Measurements from ENCODE around the gene PERP.
"Not testable (repeated sequence)": the region's sequence is repeated elsewhere in the genome, so short reads cannot be mapped to it uniquely, and the experiment has no call there.

PERP gene

GRCh38 chr6:138107078-138107751 lies at the start of gene PERP:
Gene PERP, minus strand, starts transcription at chr6:138107419. Its CDS starts 79 bp downstream, at chr6:138107340.
- peak; percentile 43 to 47 for DNase-seq (ENCODE audit: extremely low read depth in 1 of 2, low read depth in 1 of 2)

- no peak for DNase-seq (ENCODE audit: extremely low read depth in 1 of 2, low read depth in 1 of 2)
These were observed 48.2 kb upstream of the PERP start for GRCh38 chr6:138155443-138155842.

GRCh38 chr6:138146544-138146943 lies 39.3 kb upstream of the PERP start:
- no peak for DNase-seq (ENCODE audit: extremely low read depth in 1 of 2, low read depth in 1 of 2)

GRCh38 chr6:138145402-138145801 lies 38.2 kb upstream of the PERP start:
- DNase-seq (ENCODE audit: extremely low read depth in 1 of 2, low read depth in 1 of 2) = no peak

GRCh38 chr6:138142806-138143205 lies 35.6 kb upstream of the PERP start:
- no peak for DNase-seq (ENCODE audit: extremely low read depth in 1 of 2, low read depth in 1 of 2)

GRCh38 chr6:138129190-138129589 lies 22.0 kb upstream of the PERP start:
- no peak for DNase-seq (ENCODE audit: extremely low read depth in 1 of 2, low read depth in 1 of 2)

- DNase-seq (ENCODE audit: extremely low read depth in 1 of 2, low read depth in 1 of 2) = no peak
These were observed 20.9 kb upstream of the PERP start for GRCh38 chr6:138128096-138128495.

- DNase-seq (ENCODE audit: extremely low read depth in 1 of 2, low read depth in 1 of 2) = no peak
These were observed 16.9 kb upstream of the PERP start for GRCh38 chr6:138124096-138124495.

GRCh38 chr6:138119976-138120375 lies 12.8 kb upstream of the PERP start:
- DNase-seq (ENCODE audit: extremely low read depth in 1 of 2, low read depth in 1 of 2) = no peak

- not testable (repeated sequence) for DNase-seq (ENCODE audit: extremely low read depth in 1 of 2, low read depth in 1 of 2)
These were observed 12.0 kb upstream of the PERP start for GRCh38 chr6:138119229-138119628.

- no peak for DNase-seq (ENCODE audit: extremely low read depth in 1 of 2, low read depth in 1 of 2)
These were observed 10.2 kb upstream of the PERP start for GRCh38 chr6:138117376-138117914.

- DNase-seq (ENCODE audit: extremely low read depth in 1 of 2, low read depth in 1 of 2) = no peak
These were observed 9.4 kb upstream of the PERP start for GRCh38 chr6:138116661-138116999.

GRCh38 chr6:138115877-138116660 lies 8.8 kb upstream of the PERP start:
- no peak for DNase-seq (ENCODE audit: extremely low read depth in 1 of 2, low read depth in 1 of 2)

GRCh38 chr6:138115201-138115600 lies 8.0 kb upstream of the PERP start:
- no peak for DNase-seq (ENCODE audit: extremely low read depth in 1 of 2, low read depth in 1 of 2)

- no peak for DNase-seq (ENCODE audit: extremely low read depth in 1 of 2, low read depth in 1 of 2)
These were observed 6.5 kb upstream of the PERP start for GRCh38 chr6:138113588-138114210.

- no peak for DNase-seq (ENCODE audit: extremely low read depth in 1 of 2, low read depth in 1 of 2)
These were observed 3.0 kb upstream of the PERP start for GRCh38 chr6:138110229-138110628.

- peak; percentile 41 to 53 for DNase-seq (ENCODE audit: extremely low read depth in 1 of 2, low read depth in 1 of 2)
These were observed 2.1 kb upstream of the PERP start for GRCh38 chr6:138109042-138109997.

GRCh38 chr6:138107752-138108592 lies 753 bp upstream of the PERP start:
- DNase-seq (ENCODE audit: extremely low read depth in 1 of 2, low read depth in 1 of 2) = no peak

GRCh38 chr6:138106665-138107077 lies 548 bp downstream of the PERP start:
- DNase-seq (ENCODE audit: extremely low read depth in 1 of 2, low read depth in 1 of 2) = peak in 1 of 2 donors; percentile 5
